ENCODE measurements around the gene JAG2.

JAG2 gene

DNA sequence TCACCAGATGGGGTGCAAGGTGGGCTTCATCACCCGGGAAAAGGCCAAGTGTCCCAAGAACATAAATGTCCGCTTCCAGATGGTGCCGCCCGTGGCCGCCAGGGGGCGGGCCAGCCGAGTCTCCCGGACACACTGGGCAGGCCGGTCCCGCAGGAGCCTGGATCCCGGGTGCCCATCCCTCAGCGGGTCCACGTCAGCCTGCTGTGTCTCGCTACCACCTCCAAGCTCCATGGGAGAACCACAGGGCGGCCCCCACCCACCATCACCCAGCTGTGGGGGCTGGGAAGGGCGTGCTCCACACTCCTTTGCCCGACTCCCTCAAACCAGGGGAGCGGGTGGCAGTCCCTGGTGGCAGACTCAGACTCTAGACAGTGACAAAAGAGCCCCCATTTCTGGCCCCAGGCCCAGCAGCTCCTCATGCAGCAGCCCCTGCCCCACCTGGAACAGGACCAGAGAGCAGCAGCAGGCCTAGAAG is 34.5 kb upstream of the JAG2 start:
- DNase-seq: peak; percentile 81 to 82

DNA sequence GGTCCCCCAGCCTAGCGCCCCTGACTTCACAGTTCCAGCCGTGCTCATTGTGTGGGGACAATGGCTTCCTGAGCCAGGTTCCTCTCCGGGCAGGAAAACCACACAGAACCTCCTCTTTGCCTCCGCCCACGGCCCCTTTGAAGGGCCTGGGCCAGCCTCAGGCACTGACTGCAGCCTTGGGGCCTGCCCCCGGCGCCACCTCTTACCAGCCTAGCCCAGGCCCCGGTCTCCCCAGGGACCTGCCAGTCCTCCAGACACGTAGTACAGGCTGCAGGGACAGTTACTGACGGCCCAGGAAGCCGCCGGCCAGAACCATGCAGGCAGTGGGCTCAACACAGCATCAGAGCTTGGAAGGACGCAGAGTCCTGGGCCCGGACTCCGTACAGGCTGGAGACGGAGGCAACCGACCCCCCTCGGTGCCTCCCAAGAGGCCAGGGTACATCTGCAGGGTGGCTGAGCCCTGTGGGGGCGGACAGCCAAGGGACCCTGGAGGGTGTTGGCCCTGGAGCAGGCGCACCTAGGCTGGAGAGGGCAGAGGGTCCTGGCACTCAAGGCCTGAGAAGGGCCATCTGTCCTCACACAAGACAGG is 33.4 kb upstream of the JAG2 start:
- peak; percentile 64 to 73 for DNase-seq

DNA sequence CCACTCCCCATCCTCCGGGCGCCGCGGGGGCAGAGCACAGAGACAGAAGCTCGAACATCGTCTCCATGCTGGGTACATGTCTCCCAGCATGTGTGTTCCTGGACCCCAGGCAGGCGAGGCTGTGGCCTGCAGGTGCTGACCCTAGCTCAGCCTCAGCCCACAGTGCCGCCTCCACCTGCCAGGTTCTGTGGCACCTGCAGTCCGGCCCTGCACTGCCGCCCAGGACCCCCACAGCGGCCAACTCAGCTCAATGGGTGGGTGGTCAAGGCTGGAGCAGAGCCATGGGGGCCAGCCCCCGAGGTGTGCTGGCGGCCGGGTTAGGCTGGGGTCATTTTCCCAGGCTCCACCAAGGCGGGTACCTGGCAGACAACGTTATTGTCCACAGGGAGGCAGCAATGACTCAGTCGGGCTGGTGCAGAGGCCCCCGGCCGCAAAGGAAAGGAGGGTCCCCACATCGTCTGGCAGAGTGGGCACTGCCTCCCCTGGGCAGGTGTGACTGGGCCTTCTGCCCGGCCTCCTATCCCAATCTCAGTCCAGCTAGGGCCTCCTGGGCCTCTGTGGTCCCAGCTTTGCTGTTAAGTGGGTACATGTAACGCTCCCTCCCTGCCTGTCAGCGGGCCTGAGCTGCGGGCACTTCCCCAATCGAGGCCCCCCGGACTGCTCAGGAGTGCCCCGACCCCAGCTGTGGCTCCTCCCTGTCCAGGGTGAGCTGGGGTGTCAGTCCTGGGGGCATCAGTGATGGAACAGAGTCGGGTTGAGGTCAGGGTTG is 32.8 kb upstream of the JAG2 start:
- no peak for DNase-seq

DNA sequence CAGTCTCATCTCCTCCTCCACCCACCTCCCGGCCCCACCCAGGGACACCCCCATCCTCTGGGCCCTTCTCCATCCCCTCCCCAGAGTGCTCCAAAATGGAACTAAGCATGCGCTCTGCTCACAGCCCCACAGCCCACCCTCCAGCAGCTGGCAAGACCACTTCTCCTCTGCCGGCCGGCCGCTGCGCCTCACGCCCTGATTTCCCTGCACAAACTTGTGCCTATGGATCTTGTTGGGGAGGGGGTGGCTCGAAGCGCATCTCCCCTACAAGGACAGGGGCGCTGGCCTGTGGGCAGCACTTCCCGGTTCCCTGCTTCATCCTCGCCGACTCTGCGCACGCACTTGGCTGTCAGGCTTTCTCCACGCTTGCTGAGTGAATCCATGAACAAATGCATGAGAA is 32.1 kb upstream of the JAG2 start:
- DNase-seq: no peak

DNA sequence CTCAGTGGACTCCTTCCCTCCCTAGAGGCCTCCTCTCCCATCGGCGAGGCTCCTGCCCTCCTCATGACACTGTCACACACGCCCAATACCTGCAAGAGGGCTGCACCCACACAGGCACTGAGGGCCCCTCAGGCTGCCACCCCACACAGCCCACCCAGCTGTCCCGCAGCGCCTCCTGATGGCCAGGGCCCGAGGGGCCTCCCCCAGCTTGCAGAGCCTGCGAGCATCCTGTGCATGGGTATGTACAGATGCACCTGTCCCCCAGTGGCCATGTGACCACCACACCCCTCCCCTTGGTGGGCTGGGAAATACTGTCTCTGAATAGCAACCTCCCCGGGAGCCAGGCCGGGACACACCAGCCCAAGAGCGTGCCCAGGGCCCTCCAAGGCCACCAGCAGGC is 31.5 kb upstream of the JAG2 start:
- DNase-seq: peak in 1 of 2 experiments; percentile 48

DNA sequence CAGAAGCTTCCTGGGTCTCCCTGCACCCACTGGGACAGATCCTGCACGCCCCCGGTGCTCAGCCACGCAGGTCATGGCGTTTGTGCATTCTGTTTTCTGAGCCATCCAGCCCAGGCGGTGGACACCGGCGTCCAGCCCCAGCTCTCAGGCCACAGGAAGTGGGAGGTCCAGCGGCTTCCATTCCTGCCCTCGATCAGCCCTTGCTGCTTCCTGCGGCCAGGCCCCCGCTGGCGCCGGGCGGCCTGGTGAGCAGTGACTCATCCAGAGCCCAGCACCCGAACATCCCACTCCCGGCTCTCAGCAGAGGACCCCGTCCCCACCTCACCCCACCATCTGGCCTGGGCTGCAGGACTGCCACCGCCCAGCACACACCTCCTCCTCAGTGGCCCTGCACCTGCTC is 30.5 kb upstream of the JAG2 start:
- DNase-seq: no peak

DNA sequence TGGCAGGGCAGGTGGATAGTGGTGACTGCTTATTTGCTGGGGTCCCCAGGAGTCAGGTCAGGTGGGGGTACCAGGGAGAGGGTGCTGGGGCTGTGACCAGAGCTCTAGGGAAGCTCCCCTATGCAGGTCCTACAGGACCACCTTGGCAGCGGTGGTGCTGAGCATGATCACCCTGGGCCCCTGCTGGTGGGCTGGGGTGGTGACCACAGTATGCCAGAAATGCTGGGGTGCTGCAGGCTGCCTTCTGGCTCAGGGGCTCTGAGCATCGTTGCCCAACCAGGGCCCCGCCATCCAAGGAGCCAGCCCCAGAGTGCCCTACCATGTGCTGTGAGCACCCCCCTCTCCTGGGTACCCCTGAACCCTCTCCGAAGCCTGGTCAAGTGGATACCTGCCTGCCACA is 30.0 kb upstream of the JAG2 start:
- no peak for DNase-seq

DNA sequence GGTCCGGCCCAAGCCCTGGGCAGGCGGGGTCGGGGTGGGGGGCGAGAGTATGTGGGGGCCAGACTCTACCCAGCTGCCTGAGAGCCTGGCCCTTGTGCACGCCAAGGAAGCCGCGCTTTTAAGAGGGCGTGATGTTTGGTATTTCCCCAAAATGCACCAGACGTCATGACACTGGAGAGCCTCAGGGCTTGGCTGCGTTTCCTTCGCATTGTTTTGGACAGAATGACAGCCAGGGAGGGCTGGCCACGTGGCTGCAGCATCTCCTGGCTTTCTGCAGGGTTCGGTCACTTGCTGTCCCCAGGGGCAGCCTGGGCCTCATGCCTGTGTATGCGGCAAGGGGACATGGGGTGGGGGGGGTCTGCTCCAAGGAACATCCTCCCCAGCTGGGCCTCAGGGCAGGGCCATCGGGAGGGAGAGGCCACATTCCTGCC is 28.6 kb upstream of the JAG2 start:
- no peak for DNase-seq

GRCh38 chr14:105196265-105196960 is 27.8 kb upstream of the JAG2 start:
- DNase-seq: no peak

GRCh38 chr14:105195522-105196264 is 27.1 kb upstream of the JAG2 start:
- DNase-seq: no peak

DNA sequence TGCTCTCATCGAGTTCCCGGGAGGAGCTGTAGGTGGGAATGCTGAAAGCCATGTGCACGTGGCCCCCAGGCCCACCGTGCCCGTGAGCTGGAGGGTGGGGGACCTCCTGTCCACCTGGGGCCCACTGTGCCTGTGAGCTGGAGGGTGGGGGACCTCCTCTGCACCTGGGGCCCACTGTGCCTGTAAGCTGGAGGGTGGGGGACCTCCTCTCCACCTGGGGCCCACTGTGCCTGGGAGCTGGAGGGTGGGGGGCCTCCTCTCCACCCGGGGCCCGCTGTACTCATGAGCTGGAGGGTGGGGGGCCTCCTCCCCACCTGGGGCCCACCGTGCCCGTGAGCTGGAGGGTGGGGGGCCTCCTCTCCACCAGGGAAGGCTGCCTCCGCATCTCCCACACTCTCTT is 26.5 kb upstream of the JAG2 start:
- no peak for DNase-seq

- no peak for DNase-seq
Measured at GRCh38 chr14:105193916-105194782, 25.6 kb upstream of the JAG2 start.

DNA sequence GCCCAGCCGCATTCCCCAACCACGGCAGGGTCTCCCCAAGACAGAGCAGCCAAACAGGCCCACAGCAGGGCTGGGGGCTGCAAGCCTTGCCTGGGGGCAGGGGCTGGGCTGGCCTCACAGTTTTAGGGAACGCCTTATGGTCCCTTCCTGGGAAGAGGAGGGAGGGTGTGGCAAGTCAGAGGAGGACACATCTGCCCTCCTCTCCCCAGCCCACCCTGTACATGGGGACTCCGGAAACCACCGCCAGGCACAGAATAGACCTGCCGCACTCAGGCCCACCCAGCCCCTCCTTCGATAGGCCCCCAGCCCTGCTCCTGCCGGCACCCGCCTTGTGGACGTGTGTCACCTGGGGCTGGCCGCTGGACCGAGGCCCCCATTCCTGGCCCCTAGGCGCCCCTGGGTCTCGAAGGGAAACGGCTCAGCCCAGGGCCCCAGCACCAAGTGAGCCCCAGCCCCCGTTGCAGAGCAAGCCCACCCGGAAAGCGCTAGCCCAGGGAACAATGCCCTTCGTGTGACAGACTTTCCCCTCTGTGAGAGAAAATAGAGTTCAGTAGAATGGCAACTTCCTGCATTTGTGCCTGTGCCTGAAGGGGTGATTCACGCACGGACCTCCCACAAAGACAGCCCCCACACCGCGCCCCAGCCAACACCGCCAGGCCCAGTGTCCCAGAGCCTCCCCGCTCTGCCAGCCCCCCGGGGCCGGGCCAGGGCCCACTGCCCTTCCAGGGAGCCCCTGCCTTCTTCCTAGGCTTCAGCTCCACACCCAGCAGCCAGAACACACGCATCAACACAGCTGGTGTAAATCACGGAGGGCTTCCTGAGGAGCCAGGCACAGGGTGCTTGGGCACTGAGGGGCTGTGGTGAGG is 24.5 kb upstream of the JAG2 start:
- DNase-seq: no peak

DNA sequence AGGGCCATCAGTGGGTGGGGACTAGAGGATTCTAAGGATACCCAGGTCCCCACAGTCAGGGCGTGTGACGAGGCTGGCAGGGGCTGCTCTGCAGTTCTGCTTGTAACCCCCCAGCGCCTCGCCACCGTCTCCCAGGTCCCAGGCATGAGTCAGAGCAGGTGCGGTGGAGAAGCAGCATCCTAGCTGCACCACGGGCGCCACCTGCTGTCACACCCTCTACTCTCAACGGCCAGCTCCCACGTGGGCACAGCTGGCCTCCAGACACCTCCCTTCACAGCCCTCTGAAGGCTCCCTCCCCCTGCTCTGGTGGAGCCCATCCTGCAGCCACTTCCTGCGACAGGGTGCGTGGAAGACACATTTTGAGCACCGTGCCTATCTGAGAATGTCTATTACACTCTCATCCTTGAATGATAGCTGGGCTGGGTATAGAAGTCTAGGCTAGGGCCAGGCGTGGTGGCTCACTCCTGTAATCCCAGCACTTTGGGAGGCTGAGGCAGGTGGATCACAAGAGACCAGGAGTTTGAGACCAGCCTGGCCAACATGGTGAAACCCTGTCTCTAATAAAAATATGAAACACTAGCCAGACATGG is 19.5 kb upstream of the JAG2 start:
- DNase-seq: no peak

DNA sequence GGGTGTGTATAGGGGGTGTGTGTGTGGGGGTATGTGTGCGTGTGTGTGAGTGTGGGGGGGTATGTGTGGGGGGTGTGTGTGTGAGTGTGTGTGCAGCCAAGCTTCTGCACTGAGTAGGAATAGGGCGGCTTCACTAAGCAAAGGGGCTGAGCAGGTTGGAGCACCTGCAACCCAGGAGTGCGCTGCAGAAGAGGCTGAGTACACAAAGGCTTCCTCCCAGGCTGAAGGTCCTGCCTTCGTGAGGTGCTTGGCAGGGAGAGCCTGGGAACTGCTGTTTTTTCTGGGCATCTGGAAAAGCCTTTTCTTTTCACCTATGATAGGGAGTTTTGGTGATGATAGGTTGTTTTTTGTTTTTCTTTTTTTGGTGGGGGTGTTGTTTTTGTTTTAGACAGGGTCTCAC is 18.5 kb upstream of the JAG2 start:
- no peak for DNase-seq

GRCh38 chr14:105185973-105186372 is 17.4 kb upstream of the JAG2 start:
- no peak for DNase-seq

DNA sequence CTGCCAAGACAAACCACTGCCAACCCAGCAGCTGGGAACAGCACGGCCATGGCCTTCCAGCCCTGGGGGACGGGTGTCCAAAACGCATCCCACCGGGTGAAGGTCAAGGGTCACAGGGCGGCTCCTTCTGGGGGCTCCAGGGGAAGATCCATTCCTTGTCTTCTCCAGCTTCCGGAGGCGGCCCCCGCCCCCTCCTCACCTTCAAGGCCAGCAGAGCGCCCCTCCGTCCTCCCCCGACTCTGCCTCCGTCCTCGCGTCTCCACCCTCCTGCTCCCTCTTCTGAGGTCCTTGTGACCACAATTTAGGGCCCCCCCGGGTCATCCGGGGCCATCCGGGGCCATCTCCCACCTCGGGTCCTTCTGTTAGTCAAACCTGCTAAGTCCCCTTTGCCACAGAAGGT is 16.4 kb upstream of the JAG2 start:
- DNase-seq: no peak

GRCh38 chr14:105184461-105184860 is 15.9 kb upstream of the JAG2 start:
- DNase-seq: no peak

- no peak for DNase-seq
Measured at GRCh38 chr14:105182296-105183020, 13.9 kb upstream of the JAG2 start.

Measured in activated T-cell treated with anti-CD3 and anti-CD28 coated beads, Interleukin-2, amount 50 U/mL, for 48 hours (primary cell).